Stimulated activated CD4-positive, alpha-beta T cell treated with anti-CD3 and anti-CD28 coated beads, Interleukin-1b, Interleukin-23, amount 100 ng/mL, for 24 hours (primary cell): ENCODE results near the gene ACAD10.
"Not testable (repeated sequence)": the region's sequence is repeated elsewhere in the genome, so short reads cannot be mapped to it uniquely, and the experiment has no call there.

Source experiments
- DNase-seq, 4 experiments: peaks; one replicate each; pipeline ENCODE4 v3.0.0-alpha.2; 2020; ENCODE audit warnings: low read depth in 4 of 4, low spot score in 1 of 4

The ACAD10 gene

GRCh38 chr12:111748867-111749266 is 63.0 kb downstream of the ACAD10 start:
- no peak for DNase-seq

- DNase-seq: no peak
Measured at GRCh38 chr12:111749391-111749790, 63.5 kb downstream of the ACAD10 start.

GRCh38 chr12:111753144-111753881 is 67.5 kb downstream of the ACAD10 start:
- no peak for DNase-seq

GRCh38 chr12:111754671-111755070 is 68.8 kb downstream of the ACAD10 start:
- DNase-seq: no peak

GRCh38 chr12:111756196-111756595 is 70.3 kb downstream of the ACAD10 start:
- DNase-seq: no peak

GRCh38 chr12:111756681-111757080 is 70.8 kb downstream of the ACAD10 start:
- no peak for DNase-seq

- no peak for DNase-seq
Measured at GRCh38 chr12:111757361-111758119, 71.7 kb downstream of the ACAD10 start.

- no peak for DNase-seq
Measured at GRCh38 chr12:111758120-111758561, 72.3 kb downstream of the ACAD10 start.

- DNase-seq: no peak
Measured at GRCh38 chr12:111759271-111759670, 73.4 kb downstream of the ACAD10 start.

- DNase-seq: no peak
Measured at GRCh38 chr12:111759991-111760390, 74.1 kb downstream of the ACAD10 start.

- no peak for DNase-seq
Measured at GRCh38 chr12:111761099-111761498, 75.2 kb downstream of the ACAD10 start.

- DNase-seq: no peak
Measured at GRCh38 chr12:111761706-111762105, 75.9 kb downstream of the ACAD10 start.

GRCh38 chr12:111763552-111763951 is 77.7 kb downstream of the ACAD10 start:
- DNase-seq: not testable (repeated sequence)

- DNase-seq: no peak
Measured at GRCh38 chr12:111764120-111764821, 78.4 kb downstream of the ACAD10 start.

- peak in 2 of 4 experiments; percentile 7 to 29 for DNase-seq
Measured at GRCh38 chr12:111766608-111767361, 80.9 kb downstream of the ACAD10 start, which contains the start of gene ALDH2. ALDH2 (plus strand) TSS chr12:111766933; CDS start chr12:111766983, 50 bp downstream.

GRCh38 chr12:111767362-111768158 is 81.7 kb downstream of the ACAD10 start:
- no peak for DNase-seq

- DNase-seq: no peak
Measured at GRCh38 chr12:111768159-111768895, 82.5 kb downstream of the ACAD10 start.

GRCh38 chr12:111769599-111769998 is 83.7 kb downstream of the ACAD10 start:
- DNase-seq: no peak

- no peak for DNase-seq
Measured at GRCh38 chr12:111773801-111774551, 88.1 kb downstream of the ACAD10 start.
